CD4-positive, alpha-beta T cell treated with Interleukin-15 for 4 hours (primary cell): ENCODE results near the gene TMEM238.
"Not testable (repeated sequence)": the region's sequence is repeated elsewhere in the genome, so short reads cannot be mapped to it uniquely, and the experiment has no call there.

Experiments used
- DNase-seq: peaks from one replicate; pipeline ENCODE4 v3.0.0-alpha.2; 2020; ENCODE audit warnings: low spot score

The TMEM238 gene

DNA sequence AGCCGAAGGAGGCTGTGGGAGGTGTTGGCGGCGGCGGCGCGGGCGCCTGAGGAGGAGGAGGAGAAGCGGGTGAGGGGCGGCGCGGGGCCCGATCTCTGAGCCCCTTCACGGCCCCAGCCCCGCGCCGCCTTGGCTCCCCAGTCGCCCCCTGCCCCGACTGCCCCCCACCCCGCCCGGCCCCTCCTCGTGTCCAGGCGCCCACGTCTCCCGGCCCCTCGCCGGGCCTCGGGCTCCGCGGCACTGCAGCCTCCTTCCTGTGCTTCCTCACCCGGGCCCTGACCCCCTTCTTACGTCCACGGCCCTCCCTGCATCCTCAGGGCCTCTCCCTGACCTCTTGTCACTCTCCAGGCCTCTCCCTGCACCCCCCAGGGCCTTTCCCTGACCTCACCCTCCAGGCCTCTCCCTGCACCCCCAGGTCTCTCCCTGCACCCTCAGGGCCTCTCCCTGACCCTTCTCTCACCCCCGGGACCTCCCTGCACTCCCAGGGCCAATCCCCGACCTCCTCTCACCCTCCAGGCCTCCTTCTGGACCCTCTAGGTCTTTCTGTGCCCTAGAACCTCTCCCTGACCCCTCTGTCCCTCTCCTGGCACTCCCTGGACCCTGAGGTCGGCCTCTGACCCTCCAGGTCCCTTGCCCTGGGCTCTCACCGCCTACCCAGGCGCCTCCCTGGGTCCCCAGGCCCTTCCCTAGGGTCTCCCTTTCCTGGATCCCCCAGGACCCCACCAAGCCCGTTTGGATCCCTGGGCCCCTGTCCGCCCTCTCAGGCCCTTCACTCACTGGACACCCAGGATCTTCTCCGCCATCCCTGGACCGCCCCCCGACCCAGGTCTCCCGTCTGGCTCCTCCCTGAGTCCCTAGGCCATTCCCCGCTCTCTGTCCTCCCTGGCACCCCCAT lies 44.0 kb downstream of the TMEM238 start:
- DNase-seq: no peak

DNA sequence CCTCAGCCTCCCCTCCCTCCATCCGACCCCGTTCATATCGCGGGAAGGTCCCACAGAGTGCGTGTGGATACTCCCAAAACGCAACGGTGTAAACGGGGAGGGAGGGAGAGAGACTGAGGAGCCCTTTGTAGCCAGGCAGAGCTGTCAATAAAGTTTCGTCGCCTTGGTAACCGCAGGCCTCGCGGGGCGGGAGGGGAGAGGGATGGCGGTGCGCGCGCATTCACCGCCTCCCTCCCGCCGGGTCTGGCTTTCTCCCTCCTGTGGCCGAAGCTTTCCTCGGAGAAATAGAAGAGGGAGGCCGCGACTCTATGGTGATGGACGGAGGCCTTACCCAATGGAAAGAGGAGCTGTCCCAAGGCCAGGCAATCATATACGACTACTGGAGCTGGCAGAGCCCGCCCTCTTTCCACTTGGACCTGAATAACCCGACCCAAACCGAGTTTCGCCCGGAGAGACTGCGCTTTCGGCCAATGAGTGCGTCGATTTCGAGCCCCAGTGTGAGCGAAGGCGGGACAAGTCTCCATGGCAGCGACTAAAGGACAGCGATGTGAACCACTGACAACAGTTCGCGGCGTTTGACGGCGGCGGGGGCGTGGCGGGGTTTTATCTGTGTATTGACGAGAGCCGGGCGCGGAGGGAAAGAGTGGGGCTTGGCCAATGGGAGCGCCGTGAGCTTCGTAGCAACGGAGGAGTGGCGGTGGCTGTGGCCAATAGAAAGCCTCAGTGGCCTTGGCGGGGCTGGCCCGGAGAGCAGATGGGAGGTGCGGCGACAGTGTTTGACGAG lies 44.8 kb downstream of the TMEM238 start, which contains the start of gene KMT5C:
Gene KMT5C (plus strand): TSS at position 772 of the 784 bp plus-strand sequence. CDS start 2,061 bp downstream, outside the sequence.
- DNase-seq: peak; percentile 100

DNA sequence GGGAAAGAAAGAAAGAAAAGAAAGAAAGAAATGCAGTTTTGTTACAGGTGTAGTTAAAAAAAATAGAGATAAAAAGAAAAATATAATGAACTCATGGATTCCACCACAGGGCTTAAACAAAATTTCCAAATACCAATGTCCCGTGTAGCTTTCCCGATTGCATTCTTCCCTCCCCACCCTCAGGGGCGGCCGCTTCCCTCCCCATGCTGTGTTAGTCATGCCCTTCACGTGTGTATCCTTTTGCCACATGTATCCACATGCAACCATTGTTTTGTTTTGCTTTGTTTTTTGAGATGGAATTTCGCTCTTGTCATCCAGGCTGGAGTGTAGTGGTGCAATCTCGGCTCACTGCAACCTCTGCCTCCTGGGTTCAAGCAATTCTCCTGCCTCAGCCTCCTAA lies 48.0 kb downstream of the TMEM238 start:
- DNase-seq: no peak

DNA sequence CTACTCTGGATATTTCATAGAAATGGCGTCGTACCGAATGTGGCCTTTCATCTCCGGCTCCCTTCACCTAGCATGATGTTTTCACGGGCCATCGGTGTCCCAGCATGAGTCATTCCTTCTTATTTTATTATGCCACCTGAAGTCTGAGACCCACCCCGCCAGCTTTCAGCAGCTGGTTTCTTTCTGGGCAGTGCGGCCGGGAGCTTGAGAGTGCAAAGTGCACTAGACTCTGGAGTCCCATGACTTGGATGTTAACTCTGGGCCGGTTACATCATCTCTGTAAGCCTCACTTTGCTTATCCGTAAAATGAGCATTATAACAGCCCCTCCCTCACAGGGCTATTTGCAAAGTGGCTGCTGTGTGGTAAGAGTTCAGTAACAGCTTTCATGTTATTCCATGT lies 50.2 kb downstream of the TMEM238 start:
- no peak for DNase-seq

DNA sequence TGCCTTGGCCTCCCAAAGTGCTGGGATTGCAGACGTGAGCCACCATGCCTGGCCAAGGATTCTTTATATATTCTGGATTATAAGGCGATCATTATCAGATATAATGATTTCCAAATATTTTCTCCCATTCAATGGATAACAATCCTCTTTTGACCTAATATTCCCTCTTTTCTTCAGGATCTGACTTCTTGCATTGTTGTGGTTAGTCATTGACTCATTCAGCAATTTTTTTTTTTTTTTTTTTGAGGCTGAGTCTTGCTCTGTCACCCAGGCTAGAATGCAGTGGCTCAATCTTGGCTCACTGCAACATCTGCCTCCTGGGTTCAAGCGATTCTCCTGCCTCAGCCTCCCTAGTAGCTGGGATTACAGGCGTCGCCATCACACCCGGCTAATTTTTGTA lies 54.3 kb downstream of the TMEM238 start:
- DNase-seq: not testable (repeated sequence)
